Osteoblast (primary cell): ENCODE data around the gene RGS10. TPM values are rescaled to one million over a fixed set of nuclear protein-coding genes. Genes with fewer than 3 reads are reported as not detected.

Experiments
- DNase-seq: peaks from one replicate; pipeline ENCODE4 v3.0.0; 2011; ENCODE audit warnings: low spot score, mixed read lengths; ENCODE audit not compliant: insufficient read length; ENCODE audit errors: missing footprints
- H2AFZ ChIP-seq: 2 replicates; pipeline ENCODE4 v1.6.0; 2011; ENCODE audit warnings: mild to moderate bottlenecking, low read length
- H3K27ac ChIP-seq: 2 replicates; pipeline ENCODE4 v1.5.1; 2011; ENCODE audit warnings: mild to moderate bottlenecking, low read depth, low read length, moderate library complexity
- H3K27me3 ChIP-seq: 2 replicates; pipeline ENCODE4 v1.6.0; 2012; ENCODE audit warnings: mild to moderate bottlenecking, control low read depth, inconsistent platforms, low read length, moderate library complexity; ENCODE audit not compliant: insufficient read depth
- H3K36me3 ChIP-seq: 2 replicates; pipeline ENCODE4 v1.5.1; 2011; ENCODE audit warnings: mild to moderate bottlenecking, low read length, control low read depth, moderate library complexity; ENCODE audit not compliant: insufficient read depth
- H3K4me1 ChIP-seq: 2 replicates; pipeline ENCODE4 v1.5.1; 2011; ENCODE audit warnings: mild to moderate bottlenecking, low read length, control low read depth, moderate library complexity; ENCODE audit not compliant: insufficient read depth
- H3K4me2 ChIP-seq: 2 replicates; pipeline ENCODE4 v1.6.0; 2011; ENCODE audit warnings: mild to moderate bottlenecking, low read length; ENCODE audit not compliant: insufficient read depth
- H3K4me3 ChIP-seq: fragments of 200-600 bp; sonication (generic); 3 replicates; pipeline ENCODE4 v1.5.1; 2012; ENCODE audit warnings: mild to moderate bottlenecking, low read length, inconsistent platforms; ENCODE audit not compliant: insufficient read depth
- H3K79me2 ChIP-seq: 2 replicates; pipeline ENCODE4 v1.6.0; 2012; ENCODE audit warnings: mild to moderate bottlenecking, low read length, control low read depth, inconsistent platforms; ENCODE audit not compliant: insufficient read depth
- H3K9me3 ChIP-seq: 2 replicates; pipeline ENCODE4 v1.5.1; 2011; ENCODE audit warnings: low read depth, low read length, control low read depth
- H4K20me1 ChIP-seq: 2 replicates; pipeline ENCODE4 v1.6.0; 2012; ENCODE audit warnings: mild to moderate bottlenecking, low read length, control low read depth; ENCODE audit not compliant: insufficient read depth
- total RNA-seq: library from RNA; depleted of rRNA; stranded (reverse); fragments of >200 nt; gene quantifications from 2 replicates; pipeline ENCODE4 v1.2.3, GENCODE V29; 2012
- TF ChIP-seq, protein P1 (sequence below): IDR thresholded peaks from 2 replicates; pipeline ENCODE4 v1.5.1; 2011; ENCODE audit warnings: mild to moderate bottlenecking, low read depth, low read length, moderate library complexity; ENCODE audit errors: extremely low read depth

The RGS10 gene
- total RNA-seq, 1 donor = 29.3 TPM

DNA sequence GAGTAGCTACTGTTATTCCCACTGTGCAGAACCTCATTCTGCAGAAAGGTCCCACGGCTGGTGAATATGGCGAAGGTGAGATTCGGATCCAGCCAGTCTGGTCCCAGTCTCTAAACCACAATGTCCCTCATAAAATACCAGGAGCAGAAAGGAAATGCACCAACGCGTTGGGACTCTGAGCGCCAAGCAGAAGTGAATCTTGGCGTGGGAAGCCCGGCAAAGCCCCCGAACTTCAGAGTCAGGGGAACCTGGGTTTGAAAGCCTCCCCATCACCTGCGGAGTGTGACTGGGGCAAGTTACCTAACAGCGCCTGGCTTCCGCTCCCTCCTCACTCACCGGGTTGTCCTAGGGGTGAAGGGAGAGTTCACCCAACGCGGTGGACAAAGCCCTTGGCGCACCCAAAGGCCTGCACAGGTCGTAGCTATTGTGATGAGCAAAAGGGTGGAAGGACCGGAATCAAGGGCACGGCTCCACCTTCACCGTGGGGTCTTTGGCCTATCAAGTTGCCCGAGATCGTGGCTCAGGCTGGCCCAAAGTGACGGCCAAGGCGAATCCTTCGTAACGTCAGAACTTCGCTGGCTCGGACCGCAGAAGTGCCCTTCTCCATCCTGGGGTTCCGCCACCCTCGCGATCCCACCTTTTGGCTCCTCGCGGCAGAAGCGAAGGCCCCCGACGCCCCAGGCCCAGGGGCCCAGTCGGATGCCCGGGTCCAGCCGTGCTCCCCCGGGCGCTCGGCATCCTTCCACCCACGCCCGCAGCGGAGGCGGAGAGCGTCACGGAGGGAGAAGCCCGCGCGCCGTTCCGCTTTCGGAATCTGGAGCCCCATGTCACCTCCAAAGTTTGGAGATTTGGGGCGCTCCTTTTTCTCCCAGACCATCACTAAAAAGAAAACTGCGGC is 811 bp downstream of the RGS10 start:
- DNase-seq = peak; percentile 32
- Histone ChIP-seq H3K4me2 (peak overlapping the region; percentile 88), H3K4me3 (peak overlapping the region; percentile 84), H3K36me3 (no peaks in the 10 kb centered on the region), H3K27me3 (no peaks in the 10 kb centered on the region), H3K27ac (no peak overlapping the region), H3K79me2 (peaks cover 48% of the 10 kb centered on the region), H4K20me1 (peaks cover 26% of the 10 kb centered on the region), H3K4me1 (peaks cover 25% of the 10 kb centered on the region), H2AFZ (peak overlapping the region; percentile 74), H3K9me3 (no peaks in the 10 kb centered on the region)
- TF ChIP-seq, protein P1, sequence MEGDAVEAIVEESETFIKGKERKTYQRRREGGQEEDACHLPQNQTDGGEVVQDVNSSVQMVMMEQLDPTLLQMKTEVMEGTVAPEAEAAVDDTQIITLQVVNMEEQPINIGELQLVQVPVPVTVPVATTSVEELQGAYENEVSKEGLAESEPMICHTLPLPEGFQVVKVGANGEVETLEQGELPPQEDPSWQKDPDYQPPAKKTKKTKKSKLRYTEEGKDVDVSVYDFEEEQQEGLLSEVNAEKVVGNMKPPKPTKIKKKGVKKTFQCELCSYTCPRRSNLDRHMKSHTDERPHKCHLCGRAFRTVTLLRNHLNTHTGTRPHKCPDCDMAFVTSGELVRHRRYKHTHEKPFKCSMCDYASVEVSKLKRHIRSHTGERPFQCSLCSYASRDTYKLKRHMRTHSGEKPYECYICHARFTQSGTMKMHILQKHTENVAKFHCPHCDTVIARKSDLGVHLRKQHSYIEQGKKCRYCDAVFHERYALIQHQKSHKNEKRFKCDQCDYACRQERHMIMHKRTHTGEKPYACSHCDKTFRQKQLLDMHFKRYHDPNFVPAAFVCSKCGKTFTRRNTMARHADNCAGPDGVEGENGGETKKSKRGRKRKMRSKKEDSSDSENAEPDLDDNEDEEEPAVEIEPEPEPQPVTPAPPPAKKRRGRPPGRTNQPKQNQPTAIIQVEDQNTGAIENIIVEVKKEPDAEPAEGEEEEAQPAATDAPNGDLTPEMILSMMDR = no peak

DNA sequence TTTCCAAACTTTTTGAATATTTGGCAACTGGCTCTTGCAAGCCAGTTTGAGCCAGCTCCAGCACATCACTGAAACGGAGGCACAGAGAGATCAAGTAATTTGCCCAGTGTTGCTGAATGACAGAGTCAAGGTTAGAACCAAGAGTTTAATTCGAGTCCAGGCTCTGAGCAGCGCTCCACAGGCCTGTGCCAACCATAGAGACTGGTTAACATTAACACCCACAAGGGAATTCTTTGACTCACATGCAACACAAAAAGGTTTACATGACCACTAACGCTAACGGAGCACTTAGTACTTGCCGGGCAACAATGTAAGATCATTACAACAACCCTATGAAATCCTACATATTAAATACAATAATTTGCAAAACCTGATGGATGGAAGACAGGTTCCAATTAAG is 1.5 kb downstream of the RGS10 start:
- TF ChIP-seq, protein P1 = no peak
- Histone ChIP-seq H3K9me3 (no peaks in the 10 kb centered on the region), H3K4me2 (peak overlapping the region; percentile 88), H3K4me3 (peak overlapping the region; percentile 84), H3K36me3 (no peaks in the 10 kb centered on the region), H3K27me3 (no peaks in the 10 kb centered on the region), H3K79me2 (peaks cover 54% of the 10 kb centered on the region), H3K4me1 (peaks cover 25% of the 10 kb centered on the region), H3K27ac (no peak overlapping the region), H2AFZ (no peak overlapping the region), H4K20me1 (peaks cover 30% of the 10 kb centered on the region)
- DNase-seq = peak; percentile 91

DNA sequence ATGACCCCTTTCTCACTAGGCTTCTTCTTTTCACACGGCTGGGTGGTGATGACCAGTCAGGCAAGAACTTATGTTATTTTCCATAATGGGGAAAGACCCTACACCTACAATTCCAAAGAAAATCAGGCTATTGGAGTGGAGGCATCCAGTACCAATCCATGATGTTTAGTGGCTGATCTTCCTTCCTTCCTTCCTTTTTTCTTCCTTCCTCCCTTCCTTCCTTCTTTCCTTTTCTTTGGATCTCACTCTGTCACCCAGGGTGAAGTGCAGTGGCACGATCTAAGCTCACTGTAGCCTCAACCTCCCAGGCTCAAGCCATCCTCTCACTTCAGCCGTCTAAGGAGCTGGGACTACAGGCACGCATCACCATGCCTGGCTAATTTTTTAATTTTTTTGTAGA is 2.5 kb downstream of the RGS10 start:
- TF ChIP-seq, protein P1 = no peak
- Histone ChIP-seq H3K79me2 (peaks cover 56% of the 10 kb centered on the region), H4K20me1 (peaks cover 38% of the 10 kb centered on the region), H3K4me3 (no peak overlapping the region), H3K4me2 (no peak overlapping the region), H2AFZ (no peak overlapping the region), H3K27me3 (no peaks in the 10 kb centered on the region), H3K36me3 (no peaks in the 10 kb centered on the region), H3K27ac (no peak overlapping the region), H3K4me1 (peaks cover 32% of the 10 kb centered on the region), H3K9me3 (no peaks in the 10 kb centered on the region)
- DNase-seq = no peak

DNA sequence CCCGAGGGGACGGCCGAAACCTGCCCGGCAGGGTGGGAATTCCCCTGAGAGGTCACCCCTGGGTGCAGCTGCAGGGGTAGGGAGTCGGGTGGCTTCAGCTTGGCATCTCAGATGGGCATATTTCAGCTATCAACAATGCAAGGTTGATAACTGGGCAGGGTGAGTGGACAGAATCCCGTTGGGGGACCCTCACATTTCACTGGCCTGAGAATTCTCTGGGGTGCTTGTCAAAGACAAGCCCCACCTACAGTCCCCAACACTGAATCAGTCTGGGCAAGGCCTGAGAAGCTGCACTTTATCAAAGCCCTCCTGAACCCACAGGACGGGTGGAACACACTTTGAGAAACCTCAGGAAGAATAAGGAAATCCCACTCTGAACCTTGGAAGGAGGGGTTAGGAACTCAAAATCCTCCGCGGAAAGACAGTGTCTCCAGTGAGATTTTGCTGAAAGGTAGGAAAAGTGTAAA is 3.1 kb downstream of the RGS10 start:
- Histone ChIP-seq H3K27ac (no peak overlapping the region), H3K79me2 (peaks cover 59% of the 10 kb centered on the region), H2AFZ (no peak overlapping the region), H3K36me3 (no peaks in the 10 kb centered on the region), H3K27me3 (no peaks in the 10 kb centered on the region), H3K4me2 (no peak overlapping the region), H3K4me1 (peaks cover 31% of the 10 kb centered on the region), H3K4me3 (no peak overlapping the region), H4K20me1 (peaks cover 38% of the 10 kb centered on the region), H3K9me3 (no peaks in the 10 kb centered on the region)
- TF ChIP-seq, protein P1 = no peak
- DNase-seq = peak; percentile 29
